SH-SY5Y (cell line): ENCODE data around the gene SCYL2.

ENCODE experiments used
- GATA2 ChIP-seq: IDR thresholded peaks from 2 replicates; pipeline ENCODE4 v1.6.1; 2011; ENCODE audit warnings: mild to moderate bottlenecking, low read depth, low read length
- GATA3 ChIP-seq: IDR thresholded peaks from 2 replicates; pipeline ENCODE4 v1.6.1; 2011; ENCODE audit warnings: low read depth, mild to moderate bottlenecking, low read length, moderate library complexity

DNA sequence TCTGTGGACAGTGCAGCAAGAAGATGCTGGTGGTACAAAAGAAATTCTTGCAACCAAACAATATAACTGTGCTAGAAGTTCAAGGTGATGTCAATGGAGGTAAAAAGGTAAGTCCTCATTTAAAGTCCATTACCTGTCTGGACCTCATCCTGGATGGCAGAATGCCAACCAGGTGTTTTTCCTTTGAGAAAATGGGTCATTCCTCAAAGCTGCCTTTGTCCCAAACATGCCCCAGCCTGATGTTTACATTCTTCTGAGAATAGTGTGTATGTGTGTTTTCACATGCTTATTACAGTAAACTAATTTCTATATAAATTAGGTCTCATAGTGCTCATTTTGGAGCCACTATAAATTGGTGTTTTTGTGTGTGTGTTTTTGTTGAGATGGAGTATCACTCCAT is 41.5 kb upstream of the SCYL2 start:
- TF ChIP-seq GATA3, result no peak
- no peak for TF ChIP-seq GATA2
